HEK293T (cell line): Measurements from ENCODE around the gene SENP5.

Experiments
- CTCF ChIA-PET: fragments of 350-600 bp; formaldehyde crosslinking; extraction: SDS; loops from one replicate; lab custom pipeline; 2021; ENCODE audit warnings: antibody characterized with exemption, inconsistent platforms; lab: Yijun Ruan, JAX
- POLR2A ChIA-PET: fragments of 350-600 bp; formaldehyde crosslinking; extraction: SDS; loops from one replicate; lab custom pipeline; 2020; ENCODE audit warnings: antibody characterized with exemption, inconsistent platforms; lab: Yijun Ruan, JAX
- DNase-seq: peaks from one replicate; pipeline ENCODE4 v3.0.0; 2012; ENCODE audit warnings: mixed read lengths; ENCODE audit errors: extremely low spot score
- ARNT ChIP-seq: fragments of 450-650 bp; IDR thresholded peaks from 2 replicates; pipeline ENCODE4 v1.6.1; 2017; ENCODE audit warnings: mild to moderate bottlenecking
- BHLHE40 ChIP-seq: fragments of 450-650 bp; IDR thresholded peaks from 2 replicates; pipeline ENCODE4 v1.6.1; 2016; ENCODE audit warnings: mild to moderate bottlenecking, moderate library complexity, borderline replicate concordance
- CTBP1 ChIP-seq: fragments of 450-650 bp; IDR thresholded peaks from 2 replicates; pipeline ENCODE4 v1.6.1; 2016; ENCODE audit warnings: borderline replicate concordance
- ELF4 ChIP-seq: fragments of 450-650 bp; IDR thresholded peaks from 2 replicates; pipeline ENCODE4 v1.6.1; 2017; ENCODE audit warnings: antibody characterized with exemption
- FOXA1 ChIP-seq: fragments of 450-650 bp; IDR thresholded peaks from 2 replicates; pipeline ENCODE4 v1.6.1; 2016; ENCODE audit warnings: mild to moderate bottlenecking
- FOXK2 ChIP-seq: fragments of 450-650 bp; IDR thresholded peaks from 2 replicates; pipeline ENCODE4 v1.6.1; 2016; ENCODE audit warnings: mild to moderate bottlenecking
- FOXM1 ChIP-seq: fragments of 450-650 bp; IDR thresholded peaks from 2 replicates; pipeline ENCODE4 v1.6.1; 2017; ENCODE audit warnings: mild to moderate bottlenecking, borderline replicate concordance
- HDGF ChIP-seq: fragments of 450-650 bp; IDR thresholded peaks from 2 replicates; pipeline ENCODE4 v1.6.1; 2017; ENCODE audit warnings: antibody characterized with exemption, borderline replicate concordance
- L3MBTL2 ChIP-seq: fragments of 450-650 bp; conservative IDR thresholded peaks from 2 replicates; pipeline ENCODE4 v1.6.1; 2016; ENCODE audit warnings: mild to moderate bottlenecking
- LEF1 ChIP-seq: fragments of 450-650 bp; IDR thresholded peaks from 2 replicates; pipeline ENCODE4 v1.6.1; 2017; ENCODE audit warnings: mild to moderate bottlenecking, borderline replicate concordance
- NFRKB ChIP-seq: fragments of 450-650 bp; IDR thresholded peaks from 2 replicates; pipeline ENCODE4 v1.6.1; 2016; ENCODE audit warnings: mild to moderate bottlenecking, moderate library complexity
- SP1 ChIP-seq: fragments of 450-650 bp; IDR thresholded peaks from 2 replicates; pipeline ENCODE4 v1.6.1; 2017
- SUZ12 ChIP-seq: fragments of 450-650 bp; IDR thresholded peaks from 2 replicates; pipeline ENCODE4 v1.6.1; 2016; ENCODE audit warnings: mild to moderate bottlenecking
- TARDBP ChIP-seq: fragments of 450-650 bp; IDR thresholded peaks from 2 replicates; pipeline ENCODE4 v1.6.1; 2016
- ZNF384 ChIP-seq: fragments of 450-650 bp; IDR thresholded peaks from 2 replicates; pipeline ENCODE4 v1.6.1; 2016
- TF ChIP-seq, protein P1 (sequence below): fragments of 450-650 bp; IDR thresholded peaks from 2 replicates; pipeline ENCODE4 v1.6.1; 2016

The SENP5 gene

DNA sequence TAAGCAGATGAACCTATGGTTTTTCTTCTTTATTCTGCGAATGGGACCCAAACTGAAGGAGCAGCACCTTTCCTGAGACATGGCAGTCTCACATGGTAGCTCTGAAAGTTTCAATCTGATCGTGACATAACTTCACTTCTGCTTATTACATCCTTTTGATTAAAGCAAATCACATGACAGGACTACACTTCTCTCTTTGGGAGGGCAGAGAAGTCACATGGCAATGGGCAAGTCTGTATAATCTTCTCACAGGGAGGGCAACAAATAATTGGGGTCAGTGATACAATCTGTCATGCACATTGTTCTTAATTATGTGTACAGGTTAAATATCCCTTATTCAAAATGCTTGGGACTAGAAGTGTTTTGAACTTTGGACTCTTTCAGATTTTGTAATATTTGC lies 53.0 kb downstream of the SENP5 start:
- DNase-seq = no peak
- CTCF ChIA-PET = no interaction called here
- POLR2A ChIA-PET = no interaction called here
- TF ChIP-seq SUZ12 = no peak
- no peak for TF ChIP-seq ARNT
- TF ChIP-seq NFRKB = no peak
- TF ChIP-seq CTBP1 = no peak
- TF ChIP-seq HDGF = no peak
- no peak for TF ChIP-seq BHLHE40
- no peak for TF ChIP-seq FOXK2
- TF ChIP-seq FOXM1 = no peak
- no peak for TF ChIP-seq ZNF384
- no peak for TF ChIP-seq LEF1
- no peak for TF ChIP-seq TARDBP
- no peak for TF ChIP-seq SP1
- TF ChIP-seq L3MBTL2 = no peak
- no peak for TF ChIP-seq ELF4
- TF ChIP-seq, protein P1, sequence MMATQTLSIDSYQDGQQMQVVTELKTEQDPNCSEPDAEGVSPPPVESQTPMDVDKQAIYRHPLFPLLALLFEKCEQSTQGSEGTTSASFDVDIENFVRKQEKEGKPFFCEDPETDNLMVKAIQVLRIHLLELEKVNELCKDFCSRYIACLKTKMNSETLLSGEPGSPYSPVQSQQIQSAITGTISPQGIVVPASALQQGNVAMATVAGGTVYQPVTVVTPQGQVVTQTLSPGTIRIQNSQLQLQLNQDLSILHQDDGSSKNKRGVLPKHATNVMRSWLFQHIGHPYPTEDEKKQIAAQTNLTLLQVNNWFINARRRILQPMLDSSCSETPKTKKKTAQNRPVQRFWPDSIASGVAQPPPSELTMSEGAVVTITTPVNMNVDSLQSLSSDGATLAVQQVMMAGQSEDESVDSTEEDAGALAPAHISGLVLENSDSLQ = no peak
- TF ChIP-seq FOXA1 = no peak

DNA sequence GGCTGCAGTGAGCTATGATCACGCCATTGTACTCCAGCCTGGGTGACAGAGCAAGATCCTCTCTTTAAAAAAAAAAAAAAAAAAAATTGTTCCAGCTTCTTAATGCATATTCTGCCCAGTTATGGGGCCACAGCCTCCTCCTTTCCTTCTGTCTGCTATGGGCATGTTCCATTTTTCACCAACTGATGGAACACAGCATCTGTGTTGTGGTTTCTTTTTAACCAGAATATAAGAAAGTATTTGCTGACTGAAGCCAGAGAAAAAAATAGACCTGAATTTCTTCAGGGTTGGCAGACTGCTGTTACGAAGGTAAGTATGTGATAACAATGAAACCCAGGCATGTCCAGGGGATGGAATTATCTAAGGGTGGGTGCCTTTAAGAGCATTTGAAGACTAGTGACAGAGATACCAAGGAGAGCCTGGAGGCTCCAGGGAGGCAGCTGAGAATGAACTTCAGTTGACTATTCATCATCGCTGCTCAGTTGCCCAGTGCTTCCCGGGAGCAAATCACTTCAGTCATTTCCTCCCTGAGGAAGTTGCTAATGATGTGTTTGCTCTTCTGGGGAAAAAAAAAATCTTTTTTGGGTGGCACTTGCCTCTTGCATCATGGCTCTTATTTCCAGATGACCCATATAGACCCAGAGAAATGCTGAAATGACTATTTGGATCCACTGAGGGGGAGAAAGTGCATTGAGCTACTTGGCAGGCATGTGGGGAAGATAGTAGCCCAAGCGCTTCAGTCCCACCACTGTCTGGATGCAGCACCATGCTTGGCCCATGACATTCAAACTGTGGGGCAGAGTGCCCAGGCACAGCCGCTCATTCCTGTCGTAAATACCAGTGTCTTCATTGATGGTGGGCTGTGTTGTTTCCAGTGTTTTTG lies 60.1 kb downstream of the SENP5 start:
- ChIA-PET CTCF (no interaction called here), POLR2A (no interaction called here)

DNA sequence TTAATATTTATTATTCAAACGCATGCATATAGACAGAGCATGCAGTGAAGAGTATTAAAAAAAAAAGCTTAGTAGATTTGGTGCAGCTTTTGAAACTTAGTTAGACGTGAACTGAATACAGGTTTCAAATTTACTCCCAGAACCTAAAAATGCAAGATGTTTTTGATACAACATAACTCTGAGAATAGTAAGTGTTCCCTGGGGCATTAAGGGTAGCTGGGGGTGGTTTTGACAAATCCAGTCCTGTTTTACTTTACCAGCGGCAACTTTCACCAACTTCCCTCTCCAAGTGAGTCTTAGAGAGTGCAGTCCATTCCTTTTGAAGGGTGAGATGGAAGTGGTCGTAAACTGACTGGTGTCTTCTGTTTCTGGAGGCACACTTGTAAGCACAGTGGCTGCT lies 63.4 kb downstream of the SENP5 start:
- TF ChIP-seq, protein P1 = no peak
- TF ChIP-seq FOXK2 (no peak), FOXM1 (no peak), ZNF384 (no peak), CTBP1 (no peak)
- no peak for DNase-seq
- POLR2A ChIA-PET = no interaction called here
- CTCF ChIA-PET = no interaction called here

More for the DNA sequence above, 60.1 kb downstream of the SENP5 start:
- DNase-seq = no peak
- no peak for TF ChIP-seq CTBP1
- TF ChIP-seq, protein P1 = no peak
- no peak for TF ChIP-seq NFRKB
- TF ChIP-seq FOXK2 = no peak
- TF ChIP-seq L3MBTL2 = no peak
- no peak for TF ChIP-seq SUZ12
- no peak for TF ChIP-seq BHLHE40
- no peak for TF ChIP-seq FOXM1
- TF ChIP-seq HDGF = no peak
- TF ChIP-seq LEF1 = no peak
- TF ChIP-seq TARDBP = no peak
- no peak for TF ChIP-seq ZNF384
- TF ChIP-seq FOXA1 = no peak
- TF ChIP-seq ELF4 = no peak

DNA sequence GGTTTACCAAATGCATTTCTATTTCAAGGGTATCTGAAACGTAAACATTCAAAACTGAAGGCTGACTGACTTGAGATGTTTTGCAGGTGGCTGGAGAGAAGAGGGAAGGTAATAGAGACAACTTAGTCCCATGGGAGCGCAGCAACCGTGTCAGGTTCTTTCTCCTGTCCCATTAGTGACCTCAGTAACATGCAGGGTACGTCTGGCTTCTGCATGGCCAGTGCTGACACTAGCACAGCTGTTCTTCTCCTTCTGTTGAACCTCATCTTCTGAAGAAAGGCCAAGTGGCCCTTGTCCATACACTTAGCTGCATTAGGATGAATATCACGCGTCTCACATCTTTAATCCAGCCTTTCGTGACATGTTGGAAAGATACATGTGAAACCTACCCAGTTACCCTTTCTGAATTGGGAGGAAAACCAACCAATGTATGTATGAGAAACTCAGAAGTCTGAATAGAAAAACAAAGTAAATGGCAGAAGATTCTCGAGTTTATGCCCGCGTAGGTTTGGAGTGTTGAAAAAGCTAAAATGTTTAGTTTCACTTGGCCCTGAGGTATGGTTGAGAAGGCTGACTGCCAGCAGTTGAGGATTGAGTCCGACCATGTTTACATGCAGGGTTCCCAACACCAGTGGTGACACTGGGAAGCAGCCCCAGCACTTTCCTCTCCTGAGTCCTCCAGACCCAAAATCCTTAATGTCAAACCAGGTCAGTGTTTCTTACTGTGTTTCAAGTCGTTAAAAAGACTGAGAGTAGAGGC lies 64.3 kb downstream of the SENP5 start:
- no peak for TF ChIP-seq ZNF384
- TF ChIP-seq L3MBTL2 = no peak
- no peak for TF ChIP-seq FOXK2
- TF ChIP-seq NFRKB = no peak
- no peak for TF ChIP-seq HDGF
- no peak for TF ChIP-seq FOXA1
- TF ChIP-seq LEF1 = no peak
- no peak for TF ChIP-seq CTBP1
- TF ChIP-seq ARNT = no peak
- no peak for TF ChIP-seq FOXM1
- TF ChIP-seq SP1 = no peak
- no peak for TF ChIP-seq SUZ12
- TF ChIP-seq, protein P1 = no peak
- no peak for TF ChIP-seq TARDBP
- TF ChIP-seq BHLHE40 = no peak
- TF ChIP-seq ELF4 = no peak
- ChIA-PET POLR2A (no interaction called here), CTCF (no interaction called here)
- no peak for DNase-seq

DNA sequence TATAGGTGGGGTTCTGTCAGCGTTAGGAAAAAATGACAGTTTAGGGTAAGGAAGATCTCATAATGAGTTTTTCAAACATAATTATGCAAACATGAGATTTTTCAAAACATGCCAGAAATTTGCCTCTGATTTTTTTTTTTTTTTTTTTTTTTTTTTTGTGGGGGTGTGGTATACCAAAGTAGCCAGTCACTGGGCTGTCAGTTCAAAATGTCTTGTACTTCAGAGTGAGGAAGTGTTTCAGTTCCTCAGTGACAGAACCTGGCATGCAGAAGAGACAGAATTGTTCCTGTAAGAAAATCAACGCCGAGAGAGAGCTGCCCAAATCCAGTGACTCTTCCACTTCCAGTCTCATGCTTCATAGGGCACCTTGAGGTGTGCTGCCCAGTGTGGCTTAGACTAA lies 64.9 kb downstream of the SENP5 start:
- ChIA-PET CTCF (no interaction called here), POLR2A (no interaction called here)
- DNase-seq = no peak
- TF ChIP-seq FOXM1 (no peak), SP1 (no peak), ARNT (no peak), L3MBTL2 (no peak)
